Measurements from ENCODE around the gene TTC19.

Gene TTC19

DNA sequence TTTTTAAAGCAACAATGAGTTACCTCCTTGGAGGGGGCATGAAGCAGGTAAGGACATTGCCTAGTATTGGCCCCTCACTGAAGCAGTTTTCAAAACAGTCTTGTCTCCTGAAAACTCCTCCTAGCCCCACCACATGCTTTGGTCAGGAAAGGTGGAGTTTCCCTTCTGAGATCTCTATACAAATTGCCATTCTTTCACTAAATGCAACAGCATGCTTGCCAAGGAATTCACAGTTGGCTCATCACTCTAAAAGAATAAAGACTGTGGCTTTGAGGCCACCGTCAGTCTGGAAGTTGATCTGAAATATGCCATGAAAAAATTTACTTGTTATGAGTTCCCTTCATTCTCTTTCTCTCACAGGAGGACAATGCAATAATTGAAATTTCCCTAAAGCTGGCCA, 4.2 kb downstream of the TTC19 start:
- no peak overlapping the region for H3K4me3 ChIP-seq (ENCODE audit: low read depth, low read length)
- TF ChIP-seq CTCF (IDR thresholded peaks at IDR 0.05; ENCODE audit: insufficient read depth, low read depth, low read length, missing control alignments): no peak
- no peak for DNase-seq (ENCODE audit: low read depth)

DNA sequence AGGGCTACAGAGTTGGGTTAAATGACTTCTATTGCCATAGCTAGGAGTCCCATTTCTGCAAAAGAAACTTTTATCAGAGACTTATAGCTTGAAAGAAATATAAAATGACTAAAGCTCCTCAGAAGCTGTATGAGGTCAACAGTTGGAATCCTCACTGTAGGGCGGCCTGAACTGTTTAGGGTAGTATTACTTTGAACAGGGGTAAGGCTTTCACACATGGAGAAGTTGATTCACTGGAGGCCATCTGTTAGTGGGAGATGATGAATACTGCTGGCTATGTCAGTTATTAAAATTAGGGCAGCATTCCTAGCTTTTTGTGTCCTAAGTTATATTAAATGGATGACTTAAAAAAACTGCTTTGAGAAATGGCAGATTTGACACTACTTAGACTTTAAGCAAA, 6.0 kb downstream of the TTC19 start:
- DNase-seq (ENCODE audit: low read depth): no peak
- no peak overlapping the region for H3K4me3 ChIP-seq (ENCODE audit: low read depth, low read length)
- TF ChIP-seq CTCF (IDR thresholded peaks at IDR 0.05; ENCODE audit: insufficient read depth, low read depth, low read length, missing control alignments): no peak

GRCh38 chr17:16007439-16007838, 7.8 kb downstream of the TTC19 start:
- no peak overlapping the region for H3K4me3 ChIP-seq (ENCODE audit: low read depth, low read length)
- DNase-seq (ENCODE audit: low read depth): no peak
- TF ChIP-seq CTCF (IDR thresholded peaks at IDR 0.05; ENCODE audit: insufficient read depth, low read depth, low read length, missing control alignments): no peak

DNA sequence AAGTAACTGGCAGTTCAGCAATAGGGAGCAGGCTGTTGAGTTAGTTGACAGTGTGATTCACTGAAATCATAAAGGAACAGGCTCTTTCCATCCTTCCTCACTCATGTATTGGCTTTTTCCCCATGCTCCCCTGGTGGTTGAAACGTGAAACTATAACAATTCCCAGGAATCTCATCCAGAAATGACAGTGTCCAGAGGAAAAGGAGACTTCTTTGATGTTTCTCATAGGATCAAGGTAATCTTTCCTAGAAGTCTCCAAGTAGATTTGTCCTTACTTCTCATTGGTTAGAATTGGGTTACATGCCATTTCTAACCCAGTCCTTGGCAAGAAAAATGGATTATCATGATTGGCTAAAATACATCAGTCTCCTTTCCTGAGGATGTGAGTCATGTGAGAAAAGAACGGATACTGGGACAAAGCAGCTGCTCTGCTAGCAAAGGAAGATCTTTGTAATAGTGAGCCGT, 14.4 kb downstream of the TTC19 start:
- no peak for TF ChIP-seq CTCF (IDR thresholded peaks at IDR 0.05; ENCODE audit: insufficient read depth, low read depth, low read length, missing control alignments)
- no peak overlapping the region for H3K4me3 ChIP-seq (ENCODE audit: low read depth, low read length)
- no peak for DNase-seq (ENCODE audit: low read depth)

DNA sequence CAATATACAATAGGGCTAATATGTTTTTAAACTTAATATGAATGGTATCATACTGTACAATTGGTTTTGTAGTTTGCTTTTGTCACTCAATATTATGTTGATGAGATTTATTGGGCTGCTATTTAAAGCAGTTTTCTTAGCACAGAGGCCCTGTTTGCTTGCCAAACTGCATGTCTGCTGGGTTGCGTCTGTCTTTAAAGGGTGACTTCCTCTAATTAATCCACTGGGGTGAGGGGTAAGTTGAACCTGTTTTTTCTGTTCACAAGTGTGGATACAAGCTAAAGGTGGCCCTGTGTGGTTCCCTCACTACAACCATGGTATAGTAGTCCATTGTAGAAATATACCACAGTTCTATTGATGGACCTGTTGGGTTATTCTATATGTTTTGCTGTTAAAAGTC, 19.7 kb downstream of the TTC19 start:
- no peak overlapping the region for H3K4me3 ChIP-seq (ENCODE audit: low read depth, low read length)
- TF ChIP-seq CTCF (IDR thresholded peaks at IDR 0.05; ENCODE audit: insufficient read depth, low read depth, low read length, missing control alignments): no peak
- no peak for DNase-seq (ENCODE audit: low read depth)

GRCh38 chr17:16023881-16024280, 24.3 kb downstream of the TTC19 start:
- no peak for DNase-seq (ENCODE audit: low read depth)
- TF ChIP-seq CTCF (IDR thresholded peaks at IDR 0.05; ENCODE audit: insufficient read depth, low read depth, low read length, missing control alignments): no peak
- H3K4me3 ChIP-seq (ENCODE audit: low read depth, low read length): no peak overlapping the region

DNA sequence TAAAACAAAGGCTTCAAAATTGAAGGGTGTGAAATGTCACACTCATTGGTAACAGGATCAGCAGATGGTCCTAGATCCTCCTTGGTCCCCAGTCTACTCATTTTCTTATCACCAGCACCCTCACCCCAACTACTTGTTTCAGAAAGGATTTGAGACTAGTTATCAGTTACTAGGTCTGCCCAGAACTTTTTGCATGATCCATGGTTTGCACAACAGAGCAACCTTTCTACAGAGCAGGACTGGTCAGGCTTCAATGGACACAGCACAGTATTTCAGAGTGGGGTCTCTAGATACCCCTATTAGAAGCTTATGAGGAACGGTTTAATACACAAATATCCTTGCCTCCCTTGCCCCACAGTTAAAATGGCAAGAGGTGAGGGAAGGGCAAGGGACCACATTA, 25.6 kb downstream of the TTC19 start:
- TF ChIP-seq CTCF (IDR thresholded peaks at IDR 0.05; ENCODE audit: insufficient read depth, low read depth, low read length, missing control alignments): no peak

More for the DNA sequence above, 25.6 kb downstream of the TTC19 start:
- no peak for DNase-seq (ENCODE audit: low read depth)
- H3K4me3 ChIP-seq (ENCODE audit: low read depth, low read length): no peak overlapping the region

Data from GM12865 (cell line).